Liver (tissue), 6 donors: ENCODE results near the gene BEST2. TPM values are rescaled to one million over a fixed set of nuclear protein-coding genes. Genes with fewer than 3 reads are reported as not detected.
A peak's percentile ranks its signal among the peaks of the same experiment; 100 is the strongest.

Source experiments
- EGR1 ChIP-seq, 2 donors: IDR thresholded peaks; 2 replicates each; pipeline ENCODE4 v1.6.1; 2016 to 2018; ENCODE audit warnings: antibody characterized with exemption in 2 of 2, low read depth in 2 of 2
- FOXA1 ChIP-seq: IDR thresholded peaks from 2 replicates; pipeline ENCODE4 v1.6.1; 2016; ENCODE audit warnings: antibody characterized with exemption
- HNF4A ChIP-seq, 2 donors: conservative IDR thresholded peaks; 2 replicates each; pipeline ENCODE4 v1.6.1; 2016; ENCODE audit warnings: antibody characterized with exemption in 2 of 2, mild to moderate bottlenecking in 2 of 2
- HNF4G ChIP-seq: IDR thresholded peaks from 2 replicates; pipeline ENCODE4 v1.6.1; 2016; ENCODE audit warnings: antibody characterized with exemption
- JUND ChIP-seq, 2 donors: IDR thresholded peaks; 2 replicates each; pipeline ENCODE4 v1.6.1; 2016; ENCODE audit warnings: antibody characterized with exemption in 2 of 2
- MAX ChIP-seq: IDR thresholded peaks from 2 replicates; pipeline ENCODE4 v1.6.1; 2016; ENCODE audit warnings: antibody characterized with exemption
- NR2F2 ChIP-seq: IDR thresholded peaks from 2 replicates; pipeline ENCODE4 v1.6.1; 2016; ENCODE audit warnings: antibody characterized with exemption
- RXRA ChIP-seq, 2 donors: IDR thresholded peaks; 2 replicates each; pipeline ENCODE4 v1.6.1; 2017 to 2018; ENCODE audit warnings: antibody characterized with exemption in 2 of 2, mild to moderate bottlenecking in 1 of 2
- SP1 ChIP-seq: IDR thresholded peaks from 2 replicates; pipeline ENCODE4 v1.6.1; 2018; ENCODE audit warnings: antibody characterized with exemption, mild to moderate bottlenecking
- polyA plus RNA-seq, 2 donors: library from polyadenylated mRNA; stranded (reverse) in 1 of 2; unstranded in 1 of 2; fragments of 200-250 nt in 1 of 2; fragments of >200 nt in 1 of 2; fragmentation: Nextera tagmentation in 1 of 2; extraction: Ambion mirVana in 1 of 2; gene quantifications; one replicate each; pipeline versions ENCODE4 v1.2.1 to v1.2.3, GENCODE V29; 2013 to 2015
- small RNA-seq: library from RNA; depleted of rRNA; stranded (forward); fragments of <200 nt; gene quantifications from one replicate; pipeline ENCODE3, GENCODE V24; 2014
- total RNA-seq, 2 donors: library from RNA; depleted of rRNA; stranded (reverse); fragments of >200 nt; gene quantifications; one replicate each; pipeline ENCODE4 v1.2.3, GENCODE V29; 2014
- donor health status: healthy.
- donor health status: healthy.
- donor health status: healthy.

The BEST2 gene
- total and polyA plus RNA-seq, 4 donors: not detected

DNA sequence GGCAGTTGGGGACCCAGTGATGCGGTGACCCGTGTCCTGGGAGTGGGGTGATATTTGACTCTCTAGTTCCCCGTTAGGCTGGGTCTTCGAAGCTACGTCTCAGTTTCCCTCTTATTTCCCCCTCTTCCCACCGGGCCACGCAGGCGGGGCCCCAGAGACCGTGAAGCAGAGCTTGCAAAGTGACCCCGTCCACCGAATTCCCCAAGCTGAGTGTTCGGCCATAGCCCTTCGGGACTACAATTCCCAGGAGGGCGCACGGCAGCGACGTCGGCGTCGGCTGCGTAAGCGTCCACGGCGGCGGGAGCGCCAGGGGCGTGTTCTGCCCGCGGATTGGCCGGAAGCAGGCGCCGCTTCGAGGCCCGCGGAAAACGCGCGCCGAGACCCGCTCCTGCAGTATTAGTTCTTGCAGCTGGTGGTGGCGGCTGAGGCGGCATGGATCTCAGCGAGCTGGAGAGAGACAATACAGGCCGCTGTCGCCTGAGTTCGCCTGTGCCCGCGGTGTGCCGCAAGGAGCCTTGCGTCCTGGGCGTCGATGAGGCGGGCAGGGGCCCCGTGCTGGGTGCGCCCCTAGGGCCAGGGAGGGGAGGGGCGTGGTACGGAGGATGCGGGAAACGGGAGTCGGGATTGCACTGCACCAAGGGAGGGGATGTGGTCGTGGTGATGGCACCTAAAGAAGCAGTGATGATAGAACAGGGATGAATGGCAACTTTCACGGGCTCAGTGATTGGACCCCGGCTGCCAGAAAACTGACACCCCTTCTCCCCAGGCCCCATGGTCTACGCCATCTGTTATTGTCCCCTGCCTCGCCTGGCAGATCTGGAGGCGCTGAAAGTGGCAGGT lies 54.9 kb downstream of the BEST2 start, which contains the start of gene RNASEH2A (continued):
- TF ChIP-seq JUND (IDR thresholded peaks at IDR 0.05): no peak
- no peak for TF ChIP-seq NR2F2
- TF ChIP-seq HNF4A (conservative IDR thresholded peaks at IDR 0.05): no peak
- TF ChIP-seq EGR1 (IDR thresholded peaks at IDR 0.05; ENCODE audit: low read depth in 2 of 2): peak in 1 of 2 donors; percentile 51
- TF ChIP-seq FOXA1: no peak
- TF ChIP-seq MAX: no peak
- TF ChIP-seq RXRA (IDR thresholded peaks at IDR 0.05): no peak
- TF ChIP-seq SP1: peak; percentile 18
- no peak for TF ChIP-seq HNF4G

Small RNAs within 50 kb of the gene (small RNA-seq; reads per million reads assigned to genes)
- gene MIR5684 (not detected), gene SNORD41 (90.1 reads per million, percentile 97 among the genes with 10 or more reads in this experiment)

Other genes with a start within 250 kb of the BEST2 start
- gene ZNF564, start 200.3 kb upstream of the BEST2 start, total RNA-seq: 1 to 10 TPM; 8.3 to 8.6 TPM
- gene ZNF564, start 200.3 kb upstream of the BEST2 start, polyA plus RNA-seq: 1 to 10 TPM; 2.4 to 3.3 TPM
- gene ZNF490, start 141.0 kb upstream of the BEST2 start, total RNA-seq: 1 to 10 TPM; 3.5 to 6.1 TPM
- 1 to 10 TPM in 1 of 2 donors, under 1 TPM in 1; 0.93 to 1.0 TPM for gene ZNF490, start 141.0 kb upstream of the BEST2 start, polyA plus RNA-seq
- gene ZNF791, start 140.9 kb upstream of the BEST2 start, total RNA-seq: 10 to 100 TPM in 1 of 2 donors, 1 to 10 TPM in 1; 9.2 to 10.3 TPM
- gene ZNF791, start 140.9 kb upstream of the BEST2 start, polyA plus RNA-seq: 1 to 10 TPM; 3.1 to 4.8 TPM
- 10 to 100 TPM; 41.3 to 42.9 TPM for gene MAN2B1, start 85.0 kb upstream of the BEST2 start, total RNA-seq
- gene MAN2B1, start 85.0 kb upstream of the BEST2 start, polyA plus RNA-seq: 10 to 100 TPM; 23.5 to 28.9 TPM
- 1 to 10 TPM; 4.0 to 5.1 TPM for gene WDR83, start 85.0 kb upstream of the BEST2 start, total RNA-seq
- gene WDR83, start 85.0 kb upstream of the BEST2 start, polyA plus RNA-seq: 1 to 10 TPM; 3.9 to 4.4 TPM
- 10 to 100 TPM; 29.1 to 53.9 TPM for gene DHPS, start 69.9 kb upstream of the BEST2 start, total RNA-seq
- gene DHPS, start 69.9 kb upstream of the BEST2 start, polyA plus RNA-seq: 10 to 100 TPM; 34.8 to 50.3 TPM
- not detected for gene GNG14, start 63.8 kb upstream of the BEST2 start, total RNA-seq
- gene GNG14, start 63.8 kb upstream of the BEST2 start, polyA plus RNA-seq: not detected
- 1 to 10 TPM; 2.3 to 2.5 TPM for gene FBXW9, start 55.2 kb upstream of the BEST2 start, total RNA-seq
- gene FBXW9, start 55.2 kb upstream of the BEST2 start, polyA plus RNA-seq: 1 to 10 TPM; 3.4 to 4.0 TPM
- gene TNPO2, start 27.9 kb upstream of the BEST2 start, total RNA-seq: 10 to 100 TPM; 19.6 to 22.2 TPM
- 10 to 100 TPM in 1 of 2 donors, 1 to 10 TPM in 1; 6.3 to 12.1 TPM for gene TNPO2, start 27.9 kb upstream of the BEST2 start, polyA plus RNA-seq
- 10 to 100 TPM; 69.3 to 84.3 TPM for gene TRIR, start 17.1 kb upstream of the BEST2 start, total RNA-seq
- gene TRIR, start 17.1 kb upstream of the BEST2 start, polyA plus RNA-seq: 100 to 1,000 TPM; 106 to 169 TPM
- gene GET3, start 14.3 kb upstream of the BEST2 start, total RNA-seq: 10 to 100 TPM; 23.4 to 31.0 TPM
- gene GET3, start 14.3 kb upstream of the BEST2 start, polyA plus RNA-seq: 10 to 100 TPM; 22.8 to 44.1 TPM
- gene HOOK2, start 23.8 kb downstream of the BEST2 start, total RNA-seq: 10 to 100 TPM; 11.3 to 36.4 TPM
- 10 to 100 TPM; 12.9 to 17.0 TPM for gene HOOK2, start 23.8 kb downstream of the BEST2 start, polyA plus RNA-seq
- 10 to 100 TPM; 68.6 to 79.2 TPM for gene JUNB, start 39.7 kb downstream of the BEST2 start, total RNA-seq
- 10 to 100 TPM; 32.7 to 44.6 TPM for gene JUNB, start 39.7 kb downstream of the BEST2 start, polyA plus RNA-seq
- 1,000 to 10,000 TPM in 1 of 2 donors, 100 to 1,000 TPM in 1; 222 to 1,737 TPM for gene PRDX2, start 50.0 kb downstream of the BEST2 start, total RNA-seq
- 100 to 1,000 TPM; 265 to 301 TPM for gene PRDX2, start 50.0 kb downstream of the BEST2 start, polyA plus RNA-seq
- under 1 TPM in 1 of 2 donors, not detected in 1; 0.33 TPM for gene THSD8, start 50.3 kb downstream of the BEST2 start, total RNA-seq
- gene THSD8, start 50.3 kb downstream of the BEST2 start, polyA plus RNA-seq: under 1 TPM; 0.22 to 0.35 TPM
- gene RNASEH2A, start 54.8 kb downstream of the BEST2 start, total RNA-seq: 10 to 100 TPM in 1 of 2 donors, 1 to 10 TPM in 1; 1.8 to 17.5 TPM
- 1 to 10 TPM; 2.3 to 4.6 TPM for gene RNASEH2A, start 54.8 kb downstream of the BEST2 start, polyA plus RNA-seq
- gene RTBDN, start 82.8 kb downstream of the BEST2 start, total RNA-seq: not detected
- not detected for gene RTBDN, start 82.8 kb downstream of the BEST2 start, polyA plus RNA-seq
- under 1 TPM; 0.08 to 0.19 TPM for gene MAST1, start 86.7 kb downstream of the BEST2 start, total RNA-seq
- under 1 TPM; 0.26 to 0.54 TPM for gene MAST1, start 86.7 kb downstream of the BEST2 start, polyA plus RNA-seq
- gene DNASE2, start 129.7 kb downstream of the BEST2 start, total RNA-seq: 10 to 100 TPM; 11.9 to 13.7 TPM
- 10 to 100 TPM; 11.3 to 18.4 TPM for gene DNASE2, start 129.7 kb downstream of the BEST2 start, polyA plus RNA-seq
- 100 to 1,000 TPM in 1 of 2 donors, not detected in 1; 234 TPM for gene KLF1, start 135.4 kb downstream of the BEST2 start, total RNA-seq
- gene KLF1, start 135.4 kb downstream of the BEST2 start, polyA plus RNA-seq: not detected
- 100 to 1,000 TPM in 1 of 2 donors, 10 to 100 TPM in 1; 65.8 to 118 TPM for gene GCDH, start 139.4 kb downstream of the BEST2 start, total RNA-seq
- 10 to 100 TPM; 68.6 to 87.7 TPM for gene GCDH, start 139.4 kb downstream of the BEST2 start, polyA plus RNA-seq
- under 1 TPM in 1 of 2 donors, not detected in 1; 0.42 TPM for gene SYCE2, start 167.5 kb downstream of the BEST2 start, total RNA-seq
- under 1 TPM; 0.07 to 0.43 TPM for gene SYCE2, start 167.5 kb downstream of the BEST2 start, polyA plus RNA-seq
- 10 to 100 TPM; 29.8 to 34.0 TPM for gene FARSA, start 181.9 kb downstream of the BEST2 start, total RNA-seq
- gene FARSA, start 181.9 kb downstream of the BEST2 start, polyA plus RNA-seq: 10 to 100 TPM; 34.7 to 50.1 TPM
- gene CALR, start 186.8 kb downstream of the BEST2 start, total RNA-seq: 1,000 to 10,000 TPM in 1 of 2 donors, 100 to 1,000 TPM in 1; 618 to 1,316 TPM
- 1,000 to 10,000 TPM in 1 of 2 donors, 100 to 1,000 TPM in 1; 913 to 1,228 TPM for gene CALR, start 186.8 kb downstream of the BEST2 start, polyA plus RNA-seq
- 100 to 1,000 TPM in 1 of 2 donors, 10 to 100 TPM in 1; 42.9 to 112 TPM for gene RAD23A, start 194.1 kb downstream of the BEST2 start, total RNA-seq
- gene RAD23A, start 194.1 kb downstream of the BEST2 start, polyA plus RNA-seq: 10 to 100 TPM; 45.0 to 88.6 TPM
- 10 to 100 TPM in 1 of 2 donors, 1 to 10 TPM in 1; 8.4 to 22.1 TPM for gene GADD45GIP1, start 205.4 kb downstream of the BEST2 start, total RNA-seq
- 10 to 100 TPM; 23.6 to 54.2 TPM for gene GADD45GIP1, start 205.4 kb downstream of the BEST2 start, polyA plus RNA-seq
- under 1 TPM in 1 of 2 donors, not detected in 1; 0.23 TPM for gene DAND5, start 217.8 kb downstream of the BEST2 start, total RNA-seq
- gene DAND5, start 217.8 kb downstream of the BEST2 start, polyA plus RNA-seq: not detected
- gene NFIX, start 243.7 kb downstream of the BEST2 start, total RNA-seq: 10 to 100 TPM; 10.3 to 18.4 TPM
- gene NFIX, start 243.7 kb downstream of the BEST2 start, polyA plus RNA-seq: 10 to 100 TPM in 1 of 2 donors, 1 to 10 TPM in 1; 3.3 to 14.8 TPM